Posterior cingulate gyrus (tissue), 11 donors: ENCODE results near the gene RBM23.
A peak's percentile ranks its signal among the peaks of the same experiment; 100 is the strongest.
"Not testable (repeated sequence)": the region's sequence is repeated elsewhere in the genome, so short reads cannot be mapped to it uniquely, and the experiment has no call there.

ENCODE experiments used
- DNase-seq, 10 donors: peaks; one replicate each; pipeline versions ENCODE4 v3.0.0 to v3.0.0-alpha.2; 2020 to 2021; ENCODE audit warnings: mixed read lengths in 3 of 10
- intact Hi-C: fragments of 100-400 bp; cut with DNase I; formaldehyde crosslinking; loops from one replicate; pipeline ENCODE4 v1.15.1; 2023

The RBM23 gene

GRCh38 chr14:22920697-22921096 lies 1.7 kb upstream of the RBM23 start:
- intact Hi-C loops = no loop called here

DNA sequence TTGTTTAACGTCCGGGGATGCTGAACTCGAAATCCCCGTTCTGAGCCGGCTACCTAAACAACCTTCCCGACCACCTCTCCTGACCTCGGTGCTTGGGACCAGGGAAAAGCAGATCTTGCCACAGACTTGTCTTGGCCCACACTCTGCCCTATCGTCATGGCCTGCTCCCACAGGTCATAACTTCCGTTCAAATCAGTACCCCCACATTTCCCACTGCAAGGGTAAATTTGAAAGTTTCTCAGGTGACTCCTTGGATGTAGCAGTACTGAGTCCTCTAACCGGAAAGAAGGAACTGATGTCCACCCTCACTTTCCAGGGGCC lies 612 bp upstream of the RBM23 start:
- DNase-seq = peak in 1 of 10 donors; percentile 85
- intact Hi-C loops = no loop called here

More at GRCh38 chr14:22920697-22921096, 1.7 kb upstream of the RBM23 start:
- DNase-seq = no peak

GRCh38 chr14:22915886-22916521 lies 2.9 kb downstream of the RBM23 start:
- intact Hi-C loops = no loop called here

DNA sequence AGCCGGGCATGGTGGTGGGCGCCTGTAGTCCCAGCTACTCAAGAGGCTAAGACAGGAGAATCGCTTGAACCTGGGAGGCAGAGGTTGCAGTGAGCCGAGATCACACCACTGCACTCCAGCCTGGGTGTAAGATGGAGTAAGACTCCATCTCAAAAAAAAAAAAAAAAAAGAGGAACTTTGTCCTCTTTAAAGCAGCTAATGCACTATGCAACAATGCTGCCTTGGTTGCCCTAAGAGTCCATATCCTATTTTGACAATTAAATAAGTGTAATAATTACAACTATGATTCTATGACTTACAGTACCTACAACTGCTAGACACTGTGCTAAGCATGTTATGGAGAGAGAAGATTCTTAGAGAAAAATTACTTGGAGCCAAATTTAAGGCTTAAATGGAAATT lies 4.1 kb downstream of the RBM23 start:
- DNase-seq, intact Hi-C loops: not testable (repeated sequence)

More at GRCh38 chr14:22915886-22916521, 2.9 kb downstream of the RBM23 start:
- no peak for DNase-seq

GRCh38 chr14:22910916-22911315 lies 8.0 kb downstream of the RBM23 start:
- DNase-seq = no peak
- intact Hi-C loops = no loop called here

DNA sequence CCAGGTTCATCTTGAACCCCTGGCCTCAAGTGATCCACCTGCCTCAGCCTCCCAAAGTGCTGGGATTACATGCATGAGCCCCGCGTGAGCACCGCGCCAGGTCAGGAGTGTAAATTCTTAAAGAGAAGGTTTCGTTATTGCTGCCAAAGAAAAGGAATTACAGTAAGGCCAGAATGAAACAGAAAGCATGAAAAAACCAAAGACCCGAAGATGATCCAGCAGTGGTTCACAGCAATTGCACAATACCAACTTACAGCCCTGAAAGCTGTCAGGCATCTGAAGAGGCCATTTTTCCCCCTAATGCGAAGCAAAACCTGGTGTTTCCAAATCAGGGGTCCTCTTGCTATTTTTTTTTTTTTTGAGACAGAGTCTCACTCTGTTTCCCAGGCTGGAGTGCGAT lies 10.3 kb downstream of the RBM23 start:
- no peak for DNase-seq
- intact Hi-C loops = no loop called here

DNA sequence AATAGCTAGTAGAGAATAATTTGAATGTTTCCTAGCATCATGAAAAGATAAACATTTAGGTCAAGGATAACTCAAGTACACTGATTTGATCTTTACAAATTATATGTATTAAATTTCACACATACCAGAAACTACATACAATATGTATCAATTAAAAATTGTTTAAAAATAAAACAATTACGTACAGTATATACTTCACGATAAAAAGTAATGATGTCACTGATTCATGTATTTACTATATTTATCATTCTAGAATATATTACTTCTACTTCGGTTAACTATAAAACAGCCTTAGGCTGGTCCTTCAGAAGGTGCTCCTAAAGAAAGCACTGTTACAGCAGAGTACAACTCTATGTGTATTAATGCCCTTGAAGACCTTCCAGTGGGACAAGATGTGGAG lies 11.5 kb downstream of the RBM23 start:
- no peak for DNase-seq
- intact Hi-C loops = no loop called here

DNA sequence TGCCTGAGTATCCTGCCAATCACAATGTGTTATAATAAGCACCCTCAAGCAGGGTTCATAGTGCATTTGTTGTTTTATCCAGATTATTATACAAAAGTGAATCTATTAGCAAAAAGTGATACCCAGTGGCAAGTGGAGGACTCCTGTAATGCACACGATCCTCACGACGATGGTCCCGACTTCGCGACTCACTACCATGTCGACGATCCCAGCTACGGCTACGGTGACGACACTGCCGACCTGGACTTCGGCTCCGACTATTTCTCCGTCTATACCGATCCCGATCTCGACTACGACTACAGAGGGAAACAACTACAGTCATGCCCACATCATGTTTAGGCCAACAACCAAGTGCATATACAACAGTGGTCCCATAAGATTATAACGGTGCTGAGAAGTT lies 12.9 kb downstream of the RBM23 start:
- DNase-seq = no peak
- intact Hi-C loops = no loop called here

DNA sequence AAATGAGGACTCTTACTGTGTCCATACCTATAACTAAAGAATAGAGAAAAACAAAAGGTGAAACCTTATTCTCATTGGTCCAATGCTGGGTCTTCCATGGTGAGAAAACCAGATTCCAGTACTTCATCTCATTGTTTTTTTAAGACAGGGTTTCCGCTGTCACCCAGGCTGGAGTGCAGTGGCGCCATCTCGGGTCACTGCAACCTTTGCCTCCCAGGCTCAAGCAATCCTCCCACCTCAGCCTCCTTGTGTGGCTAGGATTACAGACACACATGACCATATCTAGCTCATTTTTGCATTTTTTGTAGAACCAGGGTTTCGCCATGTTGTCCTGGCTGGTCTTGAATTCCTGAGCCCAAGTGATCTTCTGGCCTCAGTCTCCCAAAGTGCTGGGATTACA lies 13.3 kb downstream of the RBM23 start:
- intact Hi-C loops = no loop called here
- no peak for DNase-seq

GRCh38 chr14:22903742-22904087 lies 15.2 kb downstream of the RBM23 start:
- no peak for DNase-seq
- intact Hi-C loops = no loop called here

DNA sequence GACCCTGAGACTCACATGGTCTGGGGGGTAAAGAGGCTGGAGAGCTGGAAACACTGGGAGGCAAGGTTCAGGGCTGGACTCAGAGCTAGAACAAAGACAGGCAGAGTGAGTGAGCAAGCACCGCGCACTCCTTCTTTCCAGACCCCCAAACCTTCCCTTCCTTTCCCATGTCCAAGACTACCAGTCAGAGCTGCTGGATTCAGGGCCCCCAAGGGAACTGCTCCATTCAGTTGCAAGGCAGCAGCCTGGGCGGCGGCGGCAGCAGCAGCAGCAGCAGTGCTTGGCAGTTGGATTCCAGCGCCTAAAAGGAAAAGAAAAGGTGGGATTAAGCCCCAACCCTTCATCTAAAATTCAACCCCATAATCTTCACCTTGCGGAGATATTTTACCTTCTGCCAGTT lies 17.1 kb downstream of the RBM23 start:
- intact Hi-C loops = no loop called here
- peak in 1 of 10 donors; percentile 51 for DNase-seq

DNA sequence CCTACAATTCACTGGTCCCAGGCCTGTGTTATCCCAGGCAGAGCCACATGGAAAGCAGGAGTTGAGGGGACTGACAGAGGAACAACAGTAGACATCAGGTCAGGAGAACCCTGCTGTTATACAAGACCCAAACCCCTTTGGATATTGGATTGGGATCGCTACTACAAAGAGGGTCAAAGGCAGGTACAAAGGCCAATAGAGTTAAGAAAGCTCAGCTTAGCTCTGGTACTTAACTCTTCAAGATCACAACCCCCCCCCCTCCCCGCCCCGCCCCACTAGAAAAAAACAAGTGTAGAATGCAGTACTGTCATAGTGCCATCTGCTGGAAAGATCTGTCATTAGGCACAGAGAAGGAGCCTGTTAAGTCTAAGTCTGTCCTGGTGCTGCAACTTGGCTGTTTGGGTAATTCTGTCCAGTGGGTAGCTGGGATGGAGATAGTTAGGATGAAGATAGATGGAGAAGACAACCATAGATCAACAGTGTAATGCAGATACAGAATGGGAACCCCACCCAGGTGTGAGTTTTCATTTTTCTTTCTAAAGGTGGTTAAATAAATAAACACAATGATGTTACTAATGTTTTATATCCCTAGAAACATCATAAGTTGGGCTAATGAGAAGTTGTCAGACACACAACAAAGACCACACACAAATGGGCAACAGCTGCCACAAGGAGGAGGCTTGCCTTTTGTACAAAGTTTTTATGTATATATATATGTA lies 18.7 kb downstream of the RBM23 start:
- intact Hi-C loops = no loop called here
- peak in 1 of 10 donors; percentile 20 for DNase-seq

DNA sequence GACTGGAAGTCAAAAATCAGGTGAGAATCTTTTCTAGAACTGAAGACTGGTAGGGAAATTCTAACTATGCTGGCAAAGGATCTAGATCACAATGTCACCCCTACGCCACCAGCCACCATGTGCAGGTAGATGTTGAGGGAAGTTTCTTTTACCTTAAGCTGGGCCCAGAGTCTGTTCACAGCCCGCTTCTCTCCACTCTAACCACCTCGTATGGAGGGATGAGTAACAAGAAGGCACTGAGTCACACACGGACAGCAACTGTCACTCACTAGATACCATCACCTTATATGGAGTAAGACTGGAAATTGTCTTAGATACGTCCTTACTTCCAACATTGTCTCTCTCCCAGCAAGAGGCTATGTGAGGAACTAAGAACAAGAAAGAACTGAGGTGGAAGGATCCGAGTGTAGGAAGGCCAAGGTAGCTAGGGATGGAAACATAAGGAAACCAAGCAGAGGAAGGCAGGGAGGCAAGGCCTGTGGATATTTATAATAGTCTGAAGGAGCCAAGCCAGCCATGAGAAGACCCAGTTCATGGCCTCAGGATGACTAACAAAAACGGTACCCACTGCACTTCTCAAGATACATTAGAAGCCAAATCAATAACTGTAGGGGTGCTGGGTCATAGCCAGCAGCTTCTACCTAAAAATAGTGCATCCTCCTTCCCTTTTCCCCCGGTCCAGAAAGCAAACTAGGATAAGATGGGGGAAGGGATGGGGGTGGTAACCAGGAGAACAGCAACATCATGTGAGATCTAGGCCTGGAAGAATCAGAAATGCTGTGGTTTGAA lies 20.5 kb downstream of the RBM23 start:
- intact Hi-C loops = no loop called here
- peak in 1 of 10 donors; percentile 50 for DNase-seq

GRCh38 chr14:22897357-22897756 lies 21.6 kb downstream of the RBM23 start:
- DNase-seq = no peak
- intact Hi-C loops = no loop called here

GRCh38 chr14:22896760-22897159 lies 22.2 kb downstream of the RBM23 start:
- intact Hi-C loops = no loop called here
- no peak for DNase-seq

DNA sequence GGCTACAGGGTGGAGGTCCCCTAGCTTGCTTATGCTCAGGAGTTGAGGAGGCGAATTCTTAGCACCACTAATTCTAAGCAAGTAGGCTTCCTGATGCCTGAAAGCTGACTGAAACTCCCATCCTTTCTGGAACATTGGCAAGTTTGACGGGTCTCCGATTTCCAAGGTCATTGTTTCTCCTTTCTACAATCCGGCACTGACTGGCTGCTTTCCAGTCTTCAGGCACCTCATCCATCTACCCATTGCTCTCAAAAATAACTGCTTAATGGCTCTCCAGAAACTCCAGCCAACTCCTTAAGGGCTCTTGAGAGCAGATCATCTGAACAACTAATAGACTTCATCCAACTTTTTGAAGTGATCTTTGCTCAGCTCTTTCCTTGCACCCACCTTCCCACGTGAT lies 22.6 kb downstream of the RBM23 start:
- no peak for DNase-seq
- intact Hi-C loops = no loop called here

DNA sequence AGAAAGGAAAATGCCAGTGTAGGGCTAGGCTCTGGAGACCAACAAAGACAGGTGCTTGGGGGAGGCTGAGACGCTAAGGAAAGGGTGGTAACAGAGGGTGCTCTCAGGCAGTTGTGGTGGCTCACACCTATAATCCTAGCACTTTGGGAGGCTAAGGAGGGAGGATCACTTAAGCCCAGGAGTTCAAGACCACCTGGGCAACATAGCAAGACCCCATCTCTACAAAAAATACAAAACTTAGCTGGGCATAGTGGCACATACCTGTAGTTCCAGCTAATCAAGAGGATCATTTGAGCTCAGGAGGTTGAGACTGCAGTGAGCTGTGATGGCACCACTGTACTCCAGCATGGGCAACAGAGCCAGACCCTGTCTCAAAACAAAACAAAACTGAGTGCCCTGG lies 23.5 kb downstream of the RBM23 start:
- intact Hi-C loops = no loop called here
- no peak for DNase-seq

DNA sequence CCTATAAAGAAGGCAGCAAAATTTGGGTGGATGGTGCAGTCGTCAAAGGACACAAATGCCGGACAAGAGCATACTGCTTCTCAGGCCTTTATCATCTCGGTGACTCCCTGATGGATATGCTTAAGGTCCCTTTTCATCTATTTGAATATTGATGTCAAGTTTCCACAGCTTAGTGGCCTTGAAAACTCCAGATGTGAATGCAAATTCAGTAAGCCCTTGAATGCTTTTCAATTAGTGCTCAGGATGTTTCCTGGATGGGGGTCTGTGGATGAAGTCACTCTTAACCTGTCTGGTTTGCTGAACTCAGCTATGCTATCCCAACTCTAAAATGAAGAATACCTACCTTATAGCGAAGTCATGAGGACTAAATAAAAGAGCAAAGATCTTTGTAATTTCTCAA lies 25.2 kb downstream of the RBM23 start:
- intact Hi-C loops = no loop called here
- DNase-seq = peak in 1 of 10 donors; percentile 16

DNA sequence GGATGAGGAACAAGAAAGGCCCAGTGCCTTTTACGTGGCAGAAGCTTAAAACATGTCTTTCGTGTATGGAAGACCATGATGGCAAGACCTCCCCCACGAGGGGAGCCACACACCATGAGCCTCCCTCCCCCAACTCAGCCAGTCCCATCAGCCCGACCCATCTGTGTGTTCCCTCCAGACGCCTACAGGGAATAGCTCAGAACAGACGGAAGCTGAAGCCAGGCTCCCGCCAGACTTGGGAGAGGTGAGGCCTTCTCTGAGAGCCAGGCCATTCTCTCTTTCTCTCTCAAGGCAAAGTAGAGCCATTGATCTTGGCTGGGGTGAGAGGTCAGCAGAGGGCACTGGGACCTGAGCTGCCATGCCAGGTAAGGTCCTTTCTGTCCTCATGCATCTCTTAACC lies 26.5 kb downstream of the RBM23 start:
- intact Hi-C loops = no loop called here
- peak in 2 of 10 donors; percentile 26 to 40 for DNase-seq

DNA sequence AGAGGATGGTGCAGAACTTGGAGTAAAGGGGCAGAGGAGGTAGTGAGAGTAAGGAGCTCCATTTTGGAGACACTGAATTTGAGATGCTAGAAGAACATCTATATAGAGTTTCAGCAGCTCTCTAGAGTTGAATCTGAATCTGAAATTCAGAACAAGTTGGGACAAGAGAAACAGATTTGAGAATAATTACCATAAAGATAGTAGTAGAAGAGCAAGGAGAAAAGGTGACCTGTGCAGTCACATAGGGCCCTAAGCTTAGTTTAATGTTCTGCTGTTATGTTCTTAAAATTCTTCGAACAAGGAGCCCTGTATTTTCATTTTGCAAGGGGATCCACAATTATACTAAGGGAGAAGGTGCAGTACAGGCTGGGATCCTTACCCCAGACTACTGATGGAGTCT lies 28.5 kb downstream of the RBM23 start:
- intact Hi-C loops = no loop called here
- DNase-seq = no peak

DNA sequence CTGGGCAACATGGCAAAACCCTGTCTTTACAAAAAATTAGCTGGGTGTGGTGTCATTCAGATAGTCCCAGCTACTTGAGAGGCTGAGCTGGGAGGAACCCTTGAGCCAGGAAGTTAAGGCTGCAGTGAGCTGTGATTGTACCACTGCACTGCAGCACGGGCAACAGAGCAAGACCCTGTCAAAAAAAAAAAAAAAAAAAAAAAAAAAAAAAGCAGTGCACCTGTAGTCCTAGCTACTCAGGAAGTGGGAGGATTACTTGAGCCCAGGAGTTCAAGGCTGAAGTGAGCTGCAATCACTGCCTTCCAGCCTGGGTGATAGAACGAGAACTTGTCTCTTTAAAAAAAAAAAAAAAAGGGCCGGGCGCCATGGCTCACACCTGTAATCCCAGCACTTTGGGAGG lies 30.3 kb downstream of the RBM23 start:
- DNase-seq = peak in 2 of 10 donors; percentile 4 to 18
- intact Hi-C loops = no loop called here

DNA sequence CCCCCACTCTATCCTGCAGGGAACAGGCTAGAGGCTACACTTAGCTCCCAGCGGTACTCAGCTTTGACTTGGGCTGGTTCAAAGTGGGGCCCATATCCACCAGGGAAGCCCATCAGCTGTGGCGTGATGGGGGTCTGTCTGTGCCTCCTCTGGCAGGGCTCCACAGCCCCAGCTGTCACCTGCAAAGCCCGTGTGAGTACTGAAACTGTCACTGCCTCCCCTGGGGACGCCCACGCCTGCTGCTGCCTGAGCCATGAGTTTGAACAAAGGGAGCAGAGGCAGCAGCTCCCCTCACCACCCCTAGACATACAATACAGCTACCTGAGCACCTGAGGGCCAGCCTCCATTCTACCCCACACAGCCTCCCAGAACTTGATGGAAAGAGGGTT lies 31.0 kb downstream of the RBM23 start:
- DNase-seq = peak in 2 of 10 donors; percentile 18 to 73

More for the DNA sequence above, 31.0 kb downstream of the RBM23 start:
- intact Hi-C loops = no loop called here
